IPS DF 4.7 (cell line): Measurements from ENCODE around the gene THRB.
"Not testable (repeated sequence)": the region's sequence is repeated elsewhere in the genome, so short reads cannot be mapped to it uniquely, and the experiment has no call there.

Experiments
- DNase-seq: peaks from one replicate; pipeline ENCODE4 v3.0.0-alpha.2; 2013; ENCODE audit warnings: low spot score; ENCODE audit errors: extremely low read depth

THRB gene

GRCh38 chr3:24450160-24450907, 44.3 kb downstream of the THRB start:
- DNase-seq = no peak

- DNase-seq = no peak
These were observed 46.8 kb downstream of the THRB start for GRCh38 chr3:24447836-24448235.

GRCh38 chr3:24446032-24446431, 48.6 kb downstream of the THRB start:
- no peak for DNase-seq

GRCh38 chr3:24443476-24443875, 51.2 kb downstream of the THRB start:
- DNase-seq = no peak

GRCh38 chr3:24440760-24441464, 53.7 kb downstream of the THRB start:
- no peak for DNase-seq

GRCh38 chr3:24439021-24439420, 55.6 kb downstream of the THRB start:
- DNase-seq = no peak

GRCh38 chr3:24437326-24437725, 57.3 kb downstream of the THRB start:
- no peak for DNase-seq

GRCh38 chr3:24435584-24435983, 59.1 kb downstream of the THRB start:
- no peak for DNase-seq

GRCh38 chr3:24434651-24435050, 60.0 kb downstream of the THRB start:
- DNase-seq = no peak

- DNase-seq = no peak
These were observed 60.6 kb downstream of the THRB start for GRCh38 chr3:24433838-24434591.

- DNase-seq = no peak
These were observed 61.7 kb downstream of the THRB start for GRCh38 chr3:24432989-24433388.

GRCh38 chr3:24428481-24428880, 66.2 kb downstream of the THRB start:
- DNase-seq = no peak

- no peak for DNase-seq
These were observed 67.8 kb downstream of the THRB start for GRCh38 chr3:24426896-24427295.

- not testable (repeated sequence) for DNase-seq
These were observed 73.8 kb downstream of the THRB start for GRCh38 chr3:24420829-24421228.

- DNase-seq = no peak
These were observed 74.4 kb downstream of the THRB start for GRCh38 chr3:24420224-24420623.

GRCh38 chr3:24419067-24419791, 75.4 kb downstream of the THRB start:
- DNase-seq = no peak

- DNase-seq = no peak
These were observed 76.9 kb downstream of the THRB start for GRCh38 chr3:24417730-24418129.

GRCh38 chr3:24416224-24416623, 78.4 kb downstream of the THRB start:
- no peak for DNase-seq

GRCh38 chr3:24415824-24416223, 78.8 kb downstream of the THRB start:
- no peak for DNase-seq

GRCh38 chr3:24413662-24414061, 81.0 kb downstream of the THRB start:
- DNase-seq = not testable (repeated sequence)

- no peak for DNase-seq
These were observed 83.8 kb downstream of the THRB start for GRCh38 chr3:24410860-24411259.
